GM06990 (cell line): ENCODE measurements around the gene ADORA2B.

Source experiments
- DNase-seq: peaks from one replicate; pipeline ENCODE4 v3.0.0-alpha.2; 2011; ENCODE audit not compliant: insufficient read length; ENCODE audit errors: extremely low read depth
- H3K27me3 ChIP-seq: replicated peaks from 2 replicates; pipeline ENCODE4 v1.6.0; 2011; ENCODE audit warnings: low read length; ENCODE audit not compliant: control insufficient read depth, insufficient read depth
- H3K36me3 ChIP-seq: 2 replicates; pipeline ENCODE4 v1.5.1; 2011; ENCODE audit warnings: low read length; ENCODE audit not compliant: control insufficient read depth, insufficient read depth
- H3K4me3 ChIP-seq: replicated peaks from 2 replicates; pipeline ENCODE4 v1.5.1; 2011; ENCODE audit warnings: low read depth, mild to moderate bottlenecking, control low read depth, low read length
- CTCF ChIP-seq: IDR thresholded peaks from 2 replicates; pipeline ENCODE4 v1.5.1; 2011; ENCODE audit warnings: low read length, control low read depth, mild to moderate bottlenecking, inconsistent platforms; ENCODE audit not compliant: insufficient read depth, poor library complexity, severe bottlenecking

ADORA2B gene

DNA sequence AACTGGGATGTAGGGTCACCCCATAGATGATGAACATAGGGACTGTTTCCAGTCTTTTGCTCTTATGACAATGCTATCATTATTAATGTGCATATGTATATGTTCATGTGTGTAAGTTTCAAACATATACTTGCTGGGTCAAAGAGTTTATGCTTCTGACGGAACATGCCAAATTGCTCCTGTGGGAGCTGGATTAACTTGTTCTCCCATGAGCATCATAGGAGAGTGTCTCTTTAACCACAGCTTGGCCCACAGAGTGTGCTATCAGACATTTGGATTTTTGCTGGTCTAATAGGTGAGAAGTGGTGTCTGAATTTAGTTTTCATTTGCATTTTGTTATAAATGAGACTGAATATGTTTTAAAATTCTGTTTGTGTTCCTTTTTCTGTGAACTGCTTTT, 22.3 kb upstream of the ADORA2B start:
- DNase-seq, result no peak
- no peak for TF ChIP-seq CTCF
- no peak overlapping the region for H3K4me3 ChIP-seq
- no peaks in the 10 kb centered on the region; the same call in 1 of the 2 replicates for H3K27me3 ChIP-seq
- no peaks in the 10 kb centered on the region for H3K36me3 ChIP-seq

DNA sequence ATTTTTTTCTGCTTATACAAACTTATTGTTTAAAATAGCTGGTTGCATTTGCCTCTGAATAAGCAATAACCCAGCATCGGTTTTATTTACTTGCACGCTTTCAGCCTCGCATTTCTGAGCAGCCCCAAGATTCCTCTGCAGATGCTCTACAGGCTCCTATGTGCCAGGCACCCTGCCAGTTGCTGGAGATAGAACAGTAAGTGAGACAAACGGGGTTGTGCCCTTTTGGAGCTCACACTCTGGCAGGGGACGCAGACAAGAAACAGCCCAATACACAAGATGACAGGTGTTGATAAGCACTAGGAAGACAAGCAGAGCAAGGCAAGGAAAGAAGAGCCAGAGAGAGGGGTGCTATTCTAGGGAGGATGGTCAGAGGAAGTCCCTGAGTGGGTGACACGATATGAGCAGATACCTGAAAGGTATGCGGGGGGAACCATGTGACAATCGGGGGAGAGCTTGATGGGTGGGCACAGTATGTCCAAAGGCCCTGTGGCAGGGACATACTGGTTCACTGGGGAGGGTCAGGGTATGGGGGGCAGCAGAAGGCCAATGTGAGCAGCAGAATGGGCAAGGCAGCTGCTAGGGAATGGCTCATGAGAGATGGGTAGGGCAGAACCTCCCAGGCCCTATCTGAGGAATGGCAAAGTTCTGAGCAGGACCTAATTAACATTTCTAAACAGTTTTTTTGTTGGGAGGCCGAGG, 18.7 kb upstream of the ADORA2B start:
- no peak for DNase-seq
- H3K36me3 ChIP-seq, result no peaks in the 10 kb centered on the region
- no peaks in the 10 kb centered on the region; the same call in 1 of the 2 replicates for H3K27me3 ChIP-seq
- no peak overlapping the region for H3K4me3 ChIP-seq
- no peak for TF ChIP-seq CTCF

DNA sequence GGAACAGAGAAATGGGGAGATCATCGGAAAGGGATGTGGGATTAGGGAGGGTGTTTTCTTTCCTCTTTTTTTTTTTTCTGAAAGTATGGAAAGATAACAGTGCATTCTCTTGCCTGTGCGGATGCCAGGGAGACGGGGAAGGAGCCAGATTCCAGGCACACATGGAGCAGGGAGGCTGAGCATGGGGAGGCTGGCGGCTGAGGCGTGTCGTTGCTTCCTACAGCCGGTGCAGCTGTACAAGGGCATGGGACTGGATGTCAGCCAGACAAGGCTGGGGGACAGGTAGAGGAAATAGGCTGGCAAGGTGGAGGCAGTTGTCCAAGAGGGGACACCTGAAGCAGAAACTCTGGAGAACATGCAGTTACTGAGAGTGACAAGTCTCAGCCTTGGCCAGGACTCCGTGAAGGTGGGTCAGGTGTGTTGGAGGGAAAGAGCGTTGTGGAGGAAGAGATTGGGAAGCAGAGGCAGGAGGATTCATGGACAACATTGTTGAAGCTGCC, 16.6 kb upstream of the ADORA2B start:
- no peak for DNase-seq
- no peak for TF ChIP-seq CTCF
- Histone ChIP-seq H3K27me3 (no peaks in the 10 kb centered on the region; the same call in 1 of the 2 replicates), H3K36me3 (no peaks in the 10 kb centered on the region), H3K4me3 (no peak overlapping the region)

DNA sequence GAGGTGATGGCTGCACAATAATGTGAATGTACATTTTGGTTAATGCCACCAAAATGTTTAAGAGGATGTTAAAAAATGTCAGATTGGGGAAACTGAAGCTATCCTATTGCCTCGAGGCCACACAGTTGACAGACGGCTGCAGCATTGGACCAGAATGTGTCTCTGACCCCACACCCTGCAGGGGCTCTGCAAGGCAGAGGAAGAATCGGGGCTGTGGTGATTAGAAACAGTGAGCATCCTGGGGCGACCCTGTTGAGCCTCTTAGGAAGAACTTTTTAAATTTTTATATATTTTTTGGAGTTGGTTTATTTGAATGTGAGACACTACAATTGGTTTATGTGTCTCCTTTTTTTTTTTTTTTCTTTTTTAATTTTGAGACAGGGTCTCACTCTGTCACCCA, 15.0 kb upstream of the ADORA2B start:
- DNase-seq, result no peak

DNA sequence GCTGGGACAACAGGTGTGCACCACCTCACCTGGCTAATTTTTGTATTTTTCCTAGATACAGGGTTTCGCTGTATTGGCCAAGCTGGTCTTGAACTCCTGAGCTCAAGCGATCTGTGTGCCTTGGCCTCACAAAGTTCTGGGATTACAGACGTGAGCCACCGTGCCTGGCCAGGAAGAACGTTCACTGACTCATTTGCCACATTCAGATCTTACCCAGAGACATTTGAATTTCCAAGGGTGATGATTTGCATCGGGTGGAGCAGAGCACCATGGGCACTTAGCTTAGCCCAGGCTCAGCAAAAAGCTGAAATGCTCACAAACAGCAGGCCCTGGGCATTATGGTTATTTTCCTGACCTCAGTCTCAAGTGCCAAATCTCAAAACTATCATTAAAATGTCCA, 14.5 kb upstream of the ADORA2B start:
- TF ChIP-seq CTCF, result no peak
- no peak overlapping the region for H3K4me3 ChIP-seq
- DNase-seq, result no peak
- H3K36me3 ChIP-seq, result no peaks in the 10 kb centered on the region
- H3K27me3 ChIP-seq, result no peaks in the 10 kb centered on the region; the same call in 1 of the 2 replicates

More for the DNA sequence above, 15.0 kb upstream of the ADORA2B start:
- Histone ChIP-seq H3K36me3 (no peaks in the 10 kb centered on the region), H3K4me3 (no peak overlapping the region), H3K27me3 (no peaks in the 10 kb centered on the region; the same call in 1 of the 2 replicates)
- no peak for TF ChIP-seq CTCF
